Endothelial cell of umbilical vein (primary cell): ENCODE results near the gene MEF2C.
"Not testable (repeated sequence)": the region's sequence is repeated elsewhere in the genome, so short reads cannot be mapped to it uniquely, and the experiment has no call there.

Experiments
- EZH2 ChIP-seq: IDR thresholded peaks from 2 replicates; pipeline ENCODE4 v1.6.1; 2012; ENCODE audit warnings: borderline replicate concordance, low read depth, mild to moderate bottlenecking, moderate library complexity, low read length, inconsistent platforms; ENCODE audit not compliant: severe bottlenecking
- FOS ChIP-seq: IDR thresholded peaks from 2 replicates; pipeline ENCODE4 v1.6.1; 2011; ENCODE audit warnings: mild to moderate bottlenecking, low read length, moderate library complexity, borderline replicate concordance; ENCODE audit not compliant: insufficient read depth
- GATA2 ChIP-seq: IDR thresholded peaks from 2 replicates; pipeline ENCODE4 v1.7.0; 2011; ENCODE audit warnings: low read depth, mild to moderate bottlenecking, moderate library complexity, mixed read lengths, low read length; ENCODE audit not compliant: insufficient read length, insufficient read depth
- JUN ChIP-seq: IDR thresholded peaks from 2 replicates; pipeline ENCODE4 v1.6.1; 2011; ENCODE audit warnings: borderline replicate concordance, low read depth; ENCODE audit not compliant: insufficient read length, insufficient read depth
- MYC ChIP-seq: IDR thresholded peaks from one replicate; pipeline ENCODE4 v1.6.1; 2011; ENCODE audit warnings: mild to moderate bottlenecking, low read depth, low read length
- POLR2A ChIP-seq: IDR thresholded peaks from 2 replicates; pipeline ENCODE4 v1.6.1; 2012; ENCODE audit warnings: low read depth, mild to moderate bottlenecking, control low read depth, low read length
- POLR2AphosphoS5 ChIP-seq: IDR thresholded peaks from 2 replicates; pipeline ENCODE4 v1.6.1; 2012; ENCODE audit warnings: low read depth, mild to moderate bottlenecking, control low read depth, low read length, moderate library complexity; ENCODE audit not compliant: insufficient read depth
- TF ChIP-seq, protein P1 (sequence below), 2 donors: IDR thresholded peaks; 1 replicate in 1 of 2; 2 replicates in 1 of 2; pipeline ENCODE4 v1.5.1; 2011; ENCODE audit warnings: low read length in 2 of 2, mild to moderate bottlenecking in 2 of 2, moderate library complexity in 2 of 2, control low read depth in 1 of 2, inconsistent platforms in 1 of 2, low read depth in 1 of 2; ENCODE audit not compliant: insufficient read depth in 1 of 2; ENCODE audit errors: extremely low read depth in 1 of 2
- TF ChIP-seq, protein P2 (sequence below): IDR thresholded peaks from 2 replicates; pipeline ENCODE4 v1.6.1; 2011; ENCODE audit not compliant: insufficient read depth, insufficient read length

DNA sequence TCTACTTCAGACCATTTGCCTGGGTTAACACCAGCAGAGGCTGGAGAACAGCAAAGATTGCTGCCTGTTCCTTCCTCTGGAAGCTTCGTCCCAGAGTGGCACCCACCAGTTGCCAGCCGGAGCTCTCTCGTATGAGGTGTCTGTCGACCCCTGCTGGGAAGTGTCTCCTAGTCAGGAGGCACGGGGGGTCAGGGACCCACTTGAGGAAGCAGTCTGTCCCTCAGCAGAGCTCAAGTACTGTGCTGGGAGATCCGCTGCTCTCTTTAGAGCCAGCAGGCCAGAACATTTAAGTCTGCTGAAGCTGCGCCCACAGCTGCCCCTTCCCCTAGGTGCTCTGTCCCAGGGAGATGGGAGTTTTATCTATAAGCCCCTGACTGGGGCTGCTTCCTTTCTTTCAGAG is 84.1 kb downstream of the MEF2C start:
- TF ChIP-seq MYC, POLR2A, EZH2, POLR2AphosphoS5, JUN, FOS, GATA2: not testable (repeated sequence)
- TF ChIP-seq, protein P1, sequence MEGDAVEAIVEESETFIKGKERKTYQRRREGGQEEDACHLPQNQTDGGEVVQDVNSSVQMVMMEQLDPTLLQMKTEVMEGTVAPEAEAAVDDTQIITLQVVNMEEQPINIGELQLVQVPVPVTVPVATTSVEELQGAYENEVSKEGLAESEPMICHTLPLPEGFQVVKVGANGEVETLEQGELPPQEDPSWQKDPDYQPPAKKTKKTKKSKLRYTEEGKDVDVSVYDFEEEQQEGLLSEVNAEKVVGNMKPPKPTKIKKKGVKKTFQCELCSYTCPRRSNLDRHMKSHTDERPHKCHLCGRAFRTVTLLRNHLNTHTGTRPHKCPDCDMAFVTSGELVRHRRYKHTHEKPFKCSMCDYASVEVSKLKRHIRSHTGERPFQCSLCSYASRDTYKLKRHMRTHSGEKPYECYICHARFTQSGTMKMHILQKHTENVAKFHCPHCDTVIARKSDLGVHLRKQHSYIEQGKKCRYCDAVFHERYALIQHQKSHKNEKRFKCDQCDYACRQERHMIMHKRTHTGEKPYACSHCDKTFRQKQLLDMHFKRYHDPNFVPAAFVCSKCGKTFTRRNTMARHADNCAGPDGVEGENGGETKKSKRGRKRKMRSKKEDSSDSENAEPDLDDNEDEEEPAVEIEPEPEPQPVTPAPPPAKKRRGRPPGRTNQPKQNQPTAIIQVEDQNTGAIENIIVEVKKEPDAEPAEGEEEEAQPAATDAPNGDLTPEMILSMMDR (IDR thresholded peaks at IDR 0.05; ENCODE audit: extremely low read depth in 1 of 2, insufficient read depth in 1 of 2, low read depth in 1 of 2, low read length in 2 of 2), result not testable (repeated sequence)
- TF ChIP-seq, protein P2, sequence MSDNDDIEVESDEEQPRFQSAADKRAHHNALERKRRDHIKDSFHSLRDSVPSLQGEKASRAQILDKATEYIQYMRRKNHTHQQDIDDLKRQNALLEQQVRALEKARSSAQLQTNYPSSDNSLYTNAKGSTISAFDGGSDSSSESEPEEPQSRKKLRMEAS, result not testable (repeated sequence)
